Stimulated activated CD4-positive, alpha-beta T cell treated with anti-CD3 and anti-CD28 coated beads, Interleukin-2, amount 100 ng/mL, for 48 hours (primary cell): ENCODE data around the gene PDZD11.
A peak's percentile ranks its signal among the peaks of the same experiment; 100 is the strongest.
"Not testable (repeated sequence)": the region's sequence is repeated elsewhere in the genome, so short reads cannot be mapped to it uniquely, and the experiment has no call there.

Experiments used
- DNase-seq, 2 donors: peaks; one replicate each; pipeline ENCODE4 v3.0.0-alpha.2; 2020

Gene PDZD11

GRCh38 chrX:70289793-70290770 lies at the start of gene PDZD11, which contains the start of gene KIF4A:
PDZD11 (minus strand) TSS chrX:70289927; CDS start chrX:70289341, 586 bp downstream.
KIF4A (plus strand) TSS chrX:70290104; CDS start chrX:70290459, 355 bp downstream.
- peak; percentile 62 to 67 for DNase-seq

DNA sequence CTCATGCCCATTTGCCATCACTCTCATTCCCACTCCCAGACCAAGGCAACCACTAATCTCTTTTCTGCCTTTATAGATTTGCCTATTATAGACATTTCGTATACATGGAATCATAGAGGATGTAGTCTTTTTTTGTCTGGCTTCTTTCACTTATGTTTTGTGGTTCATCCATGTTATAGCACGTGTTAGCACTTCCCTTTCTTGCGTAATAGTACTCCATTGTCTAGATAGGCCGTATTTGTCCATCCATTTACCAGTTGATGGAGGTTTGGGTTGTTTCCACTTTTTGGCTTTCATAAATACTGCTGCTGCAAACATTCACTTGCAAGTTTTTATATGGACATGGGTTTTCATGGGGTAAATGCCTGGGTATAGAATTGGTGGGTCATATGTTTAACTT lies 48.6 kb upstream of the PDZD11 start:
- no peak for DNase-seq

- no peak for DNase-seq
These were observed 47.0 kb upstream of the PDZD11 start for GRCh38 chrX:70336767-70337166.

DNA sequence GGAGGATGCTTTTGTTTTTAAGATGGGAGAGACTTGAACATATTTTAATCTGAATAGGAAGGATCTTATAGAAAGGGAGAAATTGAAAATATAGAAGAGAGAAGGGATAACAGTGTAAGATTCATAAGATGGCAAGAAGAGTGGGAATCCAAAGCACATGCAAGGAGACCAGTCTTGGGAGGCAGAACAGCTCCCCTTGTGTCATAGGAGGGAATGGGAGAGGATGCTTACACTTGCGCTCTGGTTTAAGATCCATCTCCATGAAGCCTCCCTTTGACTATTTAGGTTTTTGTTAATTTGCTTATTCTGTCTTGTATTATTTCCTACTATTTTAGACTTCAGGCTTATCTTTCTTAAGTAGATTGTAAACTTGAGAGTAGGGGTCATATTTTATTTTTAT lies 42.9 kb upstream of the PDZD11 start:
- DNase-seq, result no peak

GRCh38 chrX:70331161-70331560 lies 41.4 kb upstream of the PDZD11 start:
- DNase-seq, result no peak

DNA sequence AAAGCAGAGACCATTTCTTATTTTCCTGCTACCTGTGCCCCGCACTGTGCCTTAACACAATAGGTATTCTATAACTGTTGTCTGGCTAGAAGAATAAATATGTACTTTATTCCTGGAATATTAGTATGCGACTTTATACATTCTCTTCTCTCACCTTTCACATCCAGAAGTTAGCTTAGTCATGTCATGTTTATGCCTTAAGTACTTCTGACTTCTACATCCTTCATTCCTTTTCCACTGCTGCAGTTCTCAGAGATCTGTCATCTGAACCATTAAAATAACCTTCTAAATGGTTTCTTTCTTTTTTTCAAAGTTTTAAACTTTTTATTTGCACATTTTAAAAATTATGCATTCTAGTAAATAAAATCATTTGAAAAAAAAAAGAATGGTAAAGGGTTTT lies 34.6 kb upstream of the PDZD11 start:
- no peak for DNase-seq

GRCh38 chrX:70323628-70324027 lies 33.9 kb upstream of the PDZD11 start:
- DNase-seq, result not testable (repeated sequence)

DNA sequence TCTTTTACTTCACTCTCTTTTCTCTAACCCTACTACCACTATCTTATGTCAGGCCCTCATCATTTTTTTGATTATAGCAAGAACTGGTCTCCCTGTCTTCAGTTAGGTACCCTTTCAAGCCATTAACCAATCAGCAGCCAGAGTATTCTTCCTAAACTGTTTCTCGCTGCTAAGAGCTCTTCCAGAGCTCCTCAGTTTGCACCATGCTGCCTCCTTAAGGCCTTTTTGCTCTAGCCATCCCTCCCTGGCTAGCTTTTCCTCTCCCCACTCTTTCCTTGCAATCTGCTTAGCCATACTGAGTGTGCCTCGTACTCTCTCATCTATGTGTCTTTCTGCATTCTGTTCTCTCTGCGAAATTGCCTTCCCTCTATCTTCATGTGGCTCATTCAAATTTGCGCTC lies 33.1 kb upstream of the PDZD11 start:
- DNase-seq, result no peak

DNA sequence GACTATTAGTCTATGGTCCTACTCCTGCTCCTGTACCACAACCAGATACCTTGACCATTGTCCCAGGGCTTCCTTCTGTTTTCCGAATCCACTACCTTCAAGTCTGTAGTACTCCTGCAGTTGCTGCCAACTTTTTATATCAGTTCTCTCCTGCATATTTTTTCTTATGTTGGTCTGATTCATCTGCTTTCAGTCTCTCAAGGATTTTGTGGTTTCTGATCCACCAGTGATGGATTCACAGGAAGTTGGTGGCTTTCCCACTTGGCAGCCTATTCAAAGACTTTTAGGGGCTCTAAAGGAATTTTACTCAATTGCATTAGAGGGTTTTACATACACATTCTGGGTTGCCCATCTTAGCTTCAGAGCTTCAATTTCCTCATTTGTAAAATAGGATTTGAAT lies 23.8 kb upstream of the PDZD11 start:
- DNase-seq, result no peak

GRCh38 chrX:70301716-70302115 lies 12.0 kb upstream of the PDZD11 start:
- no peak for DNase-seq

GRCh38 chrX:70293621-70294020 lies 3.9 kb upstream of the PDZD11 start:
- no peak for DNase-seq

DNA sequence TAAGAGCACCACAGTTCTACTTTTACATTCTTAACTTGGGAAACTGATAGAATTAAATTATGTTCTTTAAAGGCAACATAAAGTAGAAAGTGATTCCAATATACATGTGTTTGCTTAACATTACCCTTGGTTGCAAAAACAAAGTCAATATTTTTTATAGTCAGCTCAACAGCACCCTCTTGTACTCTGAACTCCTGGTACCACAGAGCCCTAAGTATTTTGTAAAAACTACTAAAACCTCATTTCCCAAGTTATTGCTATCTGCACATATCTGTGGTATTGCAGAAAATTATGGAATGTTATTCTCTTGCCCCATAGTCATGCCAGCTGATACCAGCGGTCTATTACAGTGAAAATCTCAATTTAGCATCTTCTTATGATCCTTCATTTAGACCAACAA lies 3.1 kb upstream of the PDZD11 start:
- DNase-seq, result no peak

DNA sequence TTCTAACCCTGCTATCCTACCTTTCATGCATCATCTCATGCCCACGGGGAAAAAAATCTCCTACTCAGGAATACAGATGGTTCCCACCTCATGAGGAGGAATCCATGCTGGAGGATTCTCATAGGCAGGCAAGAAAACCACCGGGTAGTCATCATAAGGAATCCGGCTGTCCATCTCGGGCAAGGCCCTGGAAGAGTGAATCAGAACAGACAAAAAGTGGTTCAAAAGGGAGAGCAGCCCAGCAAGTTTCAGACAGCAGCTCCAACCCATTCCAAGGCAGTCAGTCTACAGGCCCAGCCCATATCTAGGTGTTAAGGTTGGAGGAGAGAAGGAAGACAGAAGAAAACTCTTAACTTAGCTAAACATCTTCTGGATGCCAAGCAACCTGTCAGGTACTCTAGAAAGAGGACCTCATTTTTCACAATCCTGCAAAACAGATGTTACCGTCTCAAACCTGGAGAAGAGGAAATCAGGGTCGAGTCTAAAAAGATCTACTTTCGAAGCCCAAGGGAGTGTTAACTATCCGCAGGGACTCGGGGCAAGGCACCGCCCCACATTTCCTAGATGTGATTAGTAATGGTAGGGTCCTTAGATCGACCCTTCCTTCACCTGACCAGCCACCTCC lies 447 bp downstream of the PDZD11 start:
- no peak for DNase-seq

DNA sequence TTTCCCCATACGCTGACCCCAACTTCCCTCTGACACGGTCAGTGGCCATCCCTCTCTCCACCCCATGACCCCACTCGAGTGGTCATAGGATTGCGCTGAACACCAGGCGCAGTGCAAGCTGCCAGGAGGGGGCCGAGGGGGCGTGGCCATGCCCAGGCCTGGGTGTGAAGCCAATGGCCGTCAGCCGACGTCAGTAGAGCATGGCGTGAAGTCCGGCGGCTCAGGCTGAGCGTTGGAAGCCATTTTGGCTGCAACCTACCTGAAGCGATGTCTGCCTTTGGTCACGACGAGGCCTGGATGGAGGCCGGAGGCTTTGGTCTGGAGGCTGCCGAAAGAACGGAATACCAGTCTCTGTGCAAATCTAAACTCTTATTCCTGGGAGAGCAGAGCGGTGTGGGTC lies 7.8 kb downstream of the PDZD11 start, which contains the start of gene RAB41:
TSS of gene RAB41 (plus strand) at position 222 of the 400 bp plus-strand sequence. CDS start at position 268, 46 bp downstream.
- no peak for DNase-seq

DNA sequence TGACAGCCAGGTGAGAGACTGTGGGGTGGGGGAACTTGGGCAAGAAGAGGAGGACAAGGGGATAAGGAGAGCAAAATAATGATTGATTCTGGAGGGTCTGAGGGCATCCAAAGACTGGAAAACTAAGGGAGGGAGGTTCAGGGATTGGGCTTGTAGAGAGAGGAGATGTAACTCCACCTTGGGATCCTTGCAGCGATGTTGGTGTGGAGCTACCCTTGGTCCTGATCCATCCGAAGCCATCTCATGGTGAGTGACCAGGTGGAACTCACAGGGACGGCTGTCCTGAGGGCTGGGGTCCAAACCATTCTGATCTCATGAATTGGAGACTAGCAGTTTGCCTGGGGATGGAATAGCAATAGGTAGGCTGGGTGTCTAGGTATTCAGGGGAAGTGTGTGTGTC lies 9.2 kb downstream of the PDZD11 start:
- no peak for DNase-seq

DNA sequence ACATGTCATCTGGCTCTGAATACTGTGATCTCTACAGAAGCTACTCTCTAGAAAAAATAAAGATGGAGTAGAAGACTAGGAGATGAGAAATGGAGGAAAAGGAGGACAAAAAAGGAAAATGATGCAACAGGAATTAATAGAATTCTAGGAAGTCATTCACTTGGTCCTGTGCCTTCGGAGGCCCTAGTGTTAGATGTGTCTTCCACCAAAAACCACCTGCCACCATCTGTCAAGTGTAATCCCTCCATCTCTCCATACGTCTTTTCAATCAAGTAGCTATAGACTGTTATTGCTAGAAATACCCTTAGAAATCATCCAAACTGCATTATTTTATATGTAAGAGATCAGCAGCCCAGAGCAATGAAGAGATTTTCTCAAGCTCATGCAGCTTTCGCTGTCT lies 10.6 kb downstream of the PDZD11 start:
- no peak for DNase-seq

GRCh38 chrX:70274029-70274428 lies 15.7 kb downstream of the PDZD11 start:
- not testable (repeated sequence) for DNase-seq

- DNase-seq, result no peak
These were observed 21.7 kb downstream of the PDZD11 start, which contains the start of gene ARR3 for GRCh38 chrX:70268034-70268433. ARR3 (plus strand) TSS chrX:70268334; CDS start chrX:70269386, 1,052 bp downstream.

DNA sequence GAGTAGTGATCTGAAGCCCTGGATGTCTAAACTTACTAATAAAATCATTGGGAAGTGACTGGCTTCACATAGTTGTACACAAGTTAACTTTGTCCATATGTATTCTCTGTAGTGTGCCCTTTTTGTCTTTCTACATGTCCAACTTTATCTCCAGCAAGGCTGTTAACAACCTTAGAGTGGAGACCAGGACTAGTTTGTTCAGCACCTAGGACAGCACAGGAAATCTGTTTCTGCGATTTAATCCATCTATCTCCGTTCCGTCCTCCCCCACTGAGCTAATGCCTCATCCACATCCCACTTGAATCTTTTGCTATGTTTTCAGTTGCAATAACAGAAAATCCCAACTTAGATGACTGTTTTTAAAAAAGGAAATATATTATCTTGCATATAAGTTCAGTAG lies 24.9 kb downstream of the PDZD11 start:
- no peak for DNase-seq

GRCh38 chrX:70262952-70263567 lies 26.7 kb downstream of the PDZD11 start:
- peak; percentile 21 to 51 for DNase-seq

GRCh38 chrX:70260104-70260503 lies 29.6 kb downstream of the PDZD11 start, which contains the start of gene P2RY4:
P2RY4 (minus strand) TSS chrX:70260204; CDS start chrX:70259624, 580 bp downstream.
- no peak for DNase-seq

DNA sequence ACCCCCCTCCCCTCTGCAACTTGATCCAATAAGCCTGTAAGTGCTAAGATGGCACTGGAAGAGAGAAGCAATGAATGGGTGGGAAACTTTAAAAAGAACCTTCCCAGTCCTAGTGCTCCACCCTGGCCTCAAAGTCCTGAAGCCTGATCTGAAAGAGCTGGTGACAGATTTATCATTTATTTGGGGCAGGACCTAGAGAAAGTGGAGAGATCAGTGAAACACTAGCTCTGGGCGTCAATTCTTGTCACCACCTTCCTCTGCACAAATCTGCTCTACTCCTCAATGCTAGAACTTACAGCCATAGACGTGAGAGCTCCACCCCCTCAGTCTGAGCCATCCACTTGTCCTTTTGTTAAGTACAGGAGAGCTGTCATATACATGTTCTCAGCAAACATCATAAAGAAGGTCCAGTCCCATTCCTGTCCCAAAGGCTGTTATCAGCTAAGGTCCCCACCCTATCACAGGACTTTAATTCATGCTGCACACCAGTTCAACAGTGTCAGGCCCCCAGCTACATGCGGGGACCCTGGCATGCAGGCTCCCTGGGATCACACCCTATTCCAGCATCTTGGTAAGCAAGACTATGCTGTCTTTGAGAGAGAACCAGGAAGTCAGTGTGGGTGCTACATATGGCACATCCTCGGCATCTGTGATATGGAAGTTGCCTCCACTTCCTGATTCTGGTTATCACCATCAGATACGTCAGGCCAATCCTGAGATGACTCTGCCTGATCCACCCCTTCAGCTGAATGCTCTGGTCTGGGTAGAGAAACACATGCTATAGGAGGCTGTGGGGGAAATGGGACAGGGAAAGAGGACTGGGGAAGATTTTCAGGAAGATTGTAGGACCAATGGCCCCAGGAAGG lies 32.1 kb downstream of the PDZD11 start:
- DNase-seq, result no peak
